Lung (tissue), 12 donors: ENCODE data around the gene ENKD1. TPM values are rescaled to one million over a fixed set of nuclear protein-coding genes. Genes with fewer than 3 reads are reported as not detected.

ENCODE experiments used
- ATAC-seq: fragments of 200-7000 bp; cut with Tn5 transposase; one replicate; pipeline ENCODE4 v1.9.1; 2020; ENCODE audit warnings: moderate number of reproducible peaks; ENCODE audit not compliant: insufficient read depth, low FRiP score
- DNase-seq, 3 donors: peaks; one replicate each; pipeline ENCODE4 v3.0.0-alpha.2; 2013 to 2017
- H3K27ac ChIP-seq, 2 donors: one replicate each; pipeline ENCODE4 v1.5.1; 2013; ENCODE audit warnings: mild to moderate bottlenecking in 2 of 2, moderate library complexity in 2 of 2, control low read depth in 1 of 2, inconsistent platforms in 1 of 2, low read depth in 1 of 2, low read length in 1 of 2
- H3K27me3 ChIP-seq, 3 donors: one replicate each; pipeline ENCODE4 v1.5.1; 2013; ENCODE audit warnings: low read length in 2 of 3; ENCODE audit not compliant: control insufficient read depth in 3 of 3, insufficient read depth in 3 of 3
- H3K36me3 ChIP-seq, 4 donors: one replicate each; pipeline ENCODE4 v1.5.1; 2013; ENCODE audit warnings: low read length in 4 of 4, mild to moderate bottlenecking in 1 of 4, moderate library complexity in 1 of 4; ENCODE audit not compliant: control insufficient read depth in 4 of 4, insufficient read depth in 4 of 4
- H3K4me1 ChIP-seq, 5 donors: one replicate each; pipeline ENCODE4 v1.5.1; 2013; ENCODE audit warnings: low read length in 5 of 5, mild to moderate bottlenecking in 2 of 5, moderate library complexity in 1 of 5; ENCODE audit not compliant: control insufficient read depth in 5 of 5, insufficient read depth in 5 of 5
- H3K4me3 ChIP-seq: one replicate; pipeline ENCODE4 v1.5.1; 2013; ENCODE audit warnings: mild to moderate bottlenecking, control low read depth, moderate library complexity
- H3K9ac ChIP-seq, 2 donors: one replicate each; pipeline ENCODE4 v1.5.1; 2013; ENCODE audit warnings: low read length in 2 of 2, control low read depth in 1 of 2; ENCODE audit not compliant: insufficient read depth in 1 of 2
- H3K9me3 ChIP-seq, 4 donors: one replicate each; pipeline ENCODE4 v1.5.1; 2013; ENCODE audit warnings: low read length in 3 of 4, mild to moderate bottlenecking in 1 of 4, moderate library complexity in 1 of 4; ENCODE audit not compliant: control insufficient read depth in 4 of 4, insufficient read depth in 3 of 4
- WGBS, 2 donors: extraction: QIAGEN DNeasy Blood & Tissue Kit; methylation state at CpG; one replicate each; pipeline ENCODE4 v1.1.7; 2013; 5-methylcytosine and 5-hydroxymethylcytosine counted together
- polyA plus RNA-seq, 2 donors: library from polyadenylated mRNA; stranded (reverse); fragments of 200-250 nt; gene quantifications; one replicate each; pipeline ENCODE4 v1.2.1, GENCODE V29; 2013
- total RNA-seq, 2 donors: library from RNA; depleted of rRNA in 1 of 2; stranded (reverse); fragments of >200 nt in 1 of 2; gene quantifications; one replicate each; pipeline ENCODE4 v1.2.1, GENCODE V29; 2014 to 2021
- TF ChIP-seq, protein P1 (sequence below): IDR thresholded peaks from 2 replicates; pipeline ENCODE4 v1.5.1; 2012; ENCODE audit warnings: mild to moderate bottlenecking; ENCODE audit errors: control extremely low read depth, extremely low read depth
- donor health status: control.
- donor health status: control.
- donor health status: Bipolar disorder and iron deficiency.
- donor health status: healthy.
- donor health status: DM: yes; HTN: yes; CAD: no.

The ENKD1 gene
- total and polyA plus RNA-seq, 4 donors: 24.4 to 35.9 (median 31.1) TPM

GRCh38 chr16:67653128-67653788, 13.3 kb downstream of the ENKD1 start:
- 25 to 60% methylated on average over 53 to 68 of the region's 68 CpGs for WGBS, 2 donors
- Histone ChIP-seq H3K9me3 (no peaks in the 10 kb centered on the region), H3K27ac (no peak overlapping the region), H3K4me1 (peaks cover 0 to 8% (median 5%) of the 10 kb centered on the region in 5 donors), H3K9ac (no peak overlapping the region), H3K27me3 (peaks cover 0 to 50% (median 43%) of the 10 kb centered on the region in 3 donors), H3K36me3 (peaks cover 0 to 11% (median 3%) of the 10 kb centered on the region in 4 donors), H3K4me3 (no peak overlapping the region)
- ATAC-seq: no peak
- DNase-seq: peak in 2 of 3 donors; percentile 11 to 44
- TF ChIP-seq, protein P1, sequence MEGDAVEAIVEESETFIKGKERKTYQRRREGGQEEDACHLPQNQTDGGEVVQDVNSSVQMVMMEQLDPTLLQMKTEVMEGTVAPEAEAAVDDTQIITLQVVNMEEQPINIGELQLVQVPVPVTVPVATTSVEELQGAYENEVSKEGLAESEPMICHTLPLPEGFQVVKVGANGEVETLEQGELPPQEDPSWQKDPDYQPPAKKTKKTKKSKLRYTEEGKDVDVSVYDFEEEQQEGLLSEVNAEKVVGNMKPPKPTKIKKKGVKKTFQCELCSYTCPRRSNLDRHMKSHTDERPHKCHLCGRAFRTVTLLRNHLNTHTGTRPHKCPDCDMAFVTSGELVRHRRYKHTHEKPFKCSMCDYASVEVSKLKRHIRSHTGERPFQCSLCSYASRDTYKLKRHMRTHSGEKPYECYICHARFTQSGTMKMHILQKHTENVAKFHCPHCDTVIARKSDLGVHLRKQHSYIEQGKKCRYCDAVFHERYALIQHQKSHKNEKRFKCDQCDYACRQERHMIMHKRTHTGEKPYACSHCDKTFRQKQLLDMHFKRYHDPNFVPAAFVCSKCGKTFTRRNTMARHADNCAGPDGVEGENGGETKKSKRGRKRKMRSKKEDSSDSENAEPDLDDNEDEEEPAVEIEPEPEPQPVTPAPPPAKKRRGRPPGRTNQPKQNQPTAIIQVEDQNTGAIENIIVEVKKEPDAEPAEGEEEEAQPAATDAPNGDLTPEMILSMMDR: no peak

DNA sequence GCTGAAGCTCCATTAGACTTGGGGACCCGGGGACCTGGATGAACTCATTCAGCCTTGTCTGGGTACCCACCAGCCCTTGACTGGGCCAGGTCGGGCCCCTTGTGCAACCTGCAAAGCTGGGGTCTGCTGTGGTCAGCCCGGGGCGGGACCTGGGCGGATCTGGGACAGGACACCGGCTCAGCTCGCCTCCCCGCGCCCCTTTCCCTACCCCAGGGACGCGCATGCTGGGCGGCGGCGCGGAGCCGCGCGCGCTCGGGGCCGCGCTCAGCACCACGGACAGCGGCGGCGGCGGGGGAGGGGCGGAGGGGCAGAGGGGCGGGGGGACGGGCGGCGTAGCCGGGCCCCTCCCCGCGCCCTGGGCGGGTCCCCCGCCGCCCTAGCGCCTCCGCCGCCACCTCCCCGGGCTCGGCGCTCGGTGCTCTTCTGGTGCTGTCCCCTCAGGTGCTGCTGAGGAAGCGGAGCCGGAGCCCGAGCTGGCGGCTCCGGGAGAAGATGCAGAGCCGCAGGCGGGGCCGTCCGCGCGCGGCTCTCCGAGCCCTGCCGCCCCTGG, 13.9 kb downstream of the ENKD1 start:
- Histone ChIP-seq H3K9ac (no peak overlapping the region), H3K9me3 (no peaks in the 10 kb centered on the region), H3K4me1 (peaks cover 0 to 8% (median 5%) of the 10 kb centered on the region in 5 donors), H3K4me3 (no peak overlapping the region), H3K27me3 (peaks cover 0 to 56% (median 43%) of the 10 kb centered on the region in 3 donors), H3K36me3 (peaks cover 0 to 7% (median 2%) of the 10 kb centered on the region in 4 donors), H3K27ac (no peak overlapping the region)
- no peak for ATAC-seq
- 30 to 62% methylated on average over 53 to 59 of the region's 59 CpGs for WGBS, 2 donors
- TF ChIP-seq, protein P1: no peak
- DNase-seq: peak in 2 of 3 donors; percentile 18 to 39

- Histone ChIP-seq H3K4me1 (peaks cover 0 to 8% (median 5%) of the 10 kb centered on the region in 5 donors), H3K27me3 (peaks cover 0 to 61% (median 47%) of the 10 kb centered on the region in 3 donors), H3K9me3 (no peaks in the 10 kb centered on the region), H3K27ac (no peak overlapping the region), H3K4me3 (no peak overlapping the region), H3K36me3 (peaks cover 0 to under 1% (median 0%) of the 10 kb centered on the region in 4 donors), H3K9ac (no peak overlapping the region)
- 92 to 95% methylated on average over 4 of the region's 4 CpGs for WGBS, 2 donors
- no peak for ATAC-seq
- no peak for DNase-seq
- TF ChIP-seq, protein P1: no peak
Observed at GRCh38 chr16:67651847-67652246, 14.7 kb downstream of the ENKD1 start.
